Osteocyte (in vitro differentiated cells): ENCODE measurements around the gene MYLK3. TPM values are rescaled to one million over a fixed set of nuclear protein-coding genes. Genes with fewer than 3 reads are reported as not detected.

Experiments used
- DNase-seq: peaks from one replicate; pipeline ENCODE4 v3.0.0; 2021; ENCODE audit warnings: mixed read lengths; ENCODE audit not compliant: unreplicated experiment; ENCODE audit errors: extremely low spot score
- H3K27ac Mint-ChIP-seq: one replicate; pipeline ENCODE4 v1.8.0; 2021; ENCODE audit warnings: mild to moderate bottlenecking, mixed read lengths; ENCODE audit not compliant: unreplicated experiment
- H3K27me3 Mint-ChIP-seq: one replicate; pipeline ENCODE4 v1.8.0; 2021; ENCODE audit warnings: mixed read lengths; ENCODE audit not compliant: unreplicated experiment
- H3K36me3 Mint-ChIP-seq: one replicate; pipeline ENCODE4 v1.8.0; 2021; ENCODE audit warnings: mixed read lengths; ENCODE audit not compliant: unreplicated experiment
- H3K4me1 Mint-ChIP-seq: one replicate; pipeline ENCODE4 v1.8.0; 2021; ENCODE audit warnings: mixed read lengths; ENCODE audit not compliant: unreplicated experiment
- H3K4me3 Mint-ChIP-seq: one replicate; pipeline ENCODE4 v1.8.0; 2021; ENCODE audit warnings: mild to moderate bottlenecking, moderate library complexity, mixed read lengths; ENCODE audit not compliant: unreplicated experiment
- H3K9me3 Mint-ChIP-seq: one replicate; pipeline ENCODE4 v1.8.0; 2021; ENCODE audit warnings: mixed read lengths; ENCODE audit not compliant: unreplicated experiment
- total RNA-seq: library from RNA; stranded (reverse); gene quantifications from 2 replicates; pipeline ENCODE4 v1.2.1, GENCODE V29; 2021
- TF ChIP-seq, protein P1 (sequence below): fragments of 200-600 bp; sonication (generic); IDR thresholded peaks from 2 replicates; pipeline ENCODE4 v1.5.0; 2021; ENCODE audit warnings: antibody characterized with exemption, mild to moderate bottlenecking, moderate library complexity

Gene MYLK3
- total RNA-seq, 1 donor from 2014 or later, result 0.24 TPM

DNA sequence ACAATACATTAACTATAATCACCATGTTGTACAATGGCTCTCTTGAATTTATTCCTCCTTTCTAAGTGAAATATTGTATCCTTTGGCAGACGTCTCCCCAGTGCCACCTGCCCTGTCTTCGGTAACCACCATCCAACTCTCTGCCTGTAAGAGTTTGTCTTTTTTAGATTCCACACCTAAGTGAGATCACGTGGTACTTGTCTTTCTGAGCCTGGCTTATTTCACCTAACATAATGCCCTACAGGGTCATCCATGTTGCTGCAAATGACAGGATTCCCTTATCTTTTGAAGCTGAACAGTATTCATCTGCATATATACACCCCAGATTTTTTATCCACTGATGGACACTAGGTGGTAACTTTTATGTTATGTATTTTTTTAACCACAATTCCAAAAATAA is 34.5 kb downstream of the MYLK3 start:
- H3K27me3 Mint-ChIP-seq, result no peaks in the 10 kb centered on the region
- H3K9me3 Mint-ChIP-seq, result no peaks in the 10 kb centered on the region
- no peak for DNase-seq
- no peak overlapping the region for H3K27ac Mint-ChIP-seq
- H3K4me1 Mint-ChIP-seq, result no peaks in the 10 kb centered on the region
- no peaks in the 10 kb centered on the region for H3K36me3 Mint-ChIP-seq
- H3K4me3 Mint-ChIP-seq, result no peak overlapping the region
- TF ChIP-seq, protein P1, sequence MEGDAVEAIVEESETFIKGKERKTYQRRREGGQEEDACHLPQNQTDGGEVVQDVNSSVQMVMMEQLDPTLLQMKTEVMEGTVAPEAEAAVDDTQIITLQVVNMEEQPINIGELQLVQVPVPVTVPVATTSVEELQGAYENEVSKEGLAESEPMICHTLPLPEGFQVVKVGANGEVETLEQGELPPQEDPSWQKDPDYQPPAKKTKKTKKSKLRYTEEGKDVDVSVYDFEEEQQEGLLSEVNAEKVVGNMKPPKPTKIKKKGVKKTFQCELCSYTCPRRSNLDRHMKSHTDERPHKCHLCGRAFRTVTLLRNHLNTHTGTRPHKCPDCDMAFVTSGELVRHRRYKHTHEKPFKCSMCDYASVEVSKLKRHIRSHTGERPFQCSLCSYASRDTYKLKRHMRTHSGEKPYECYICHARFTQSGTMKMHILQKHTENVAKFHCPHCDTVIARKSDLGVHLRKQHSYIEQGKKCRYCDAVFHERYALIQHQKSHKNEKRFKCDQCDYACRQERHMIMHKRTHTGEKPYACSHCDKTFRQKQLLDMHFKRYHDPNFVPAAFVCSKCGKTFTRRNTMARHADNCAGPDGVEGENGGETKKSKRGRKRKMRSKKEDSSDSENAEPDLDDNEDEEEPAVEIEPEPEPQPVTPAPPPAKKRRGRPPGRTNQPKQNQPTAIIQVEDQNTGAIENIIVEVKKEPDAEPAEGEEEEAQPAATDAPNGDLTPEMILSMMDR, result no peak

DNA sequence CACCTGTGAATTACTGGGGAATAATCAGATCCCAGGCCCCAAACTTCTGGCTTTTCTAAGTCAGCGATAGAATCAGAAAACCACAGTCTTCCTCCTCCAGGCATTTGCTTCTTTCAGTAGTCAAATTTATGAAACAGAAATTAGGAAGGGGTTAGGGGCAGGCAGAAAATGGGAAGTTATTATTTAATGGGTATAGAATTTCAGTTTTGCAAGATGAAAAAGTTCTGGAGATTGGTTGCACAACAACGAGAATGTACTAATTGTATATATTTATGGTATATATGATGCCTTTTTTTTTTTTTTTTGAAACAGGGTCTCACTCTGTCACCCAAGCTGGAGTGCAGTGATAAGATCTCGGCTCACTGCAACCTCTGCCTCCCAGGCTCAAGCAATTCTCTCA is 35.2 kb downstream of the MYLK3 start:
- DNase-seq, result no peak
- TF ChIP-seq, protein P1, result no peak
- Mint-ChIP-seq H3K27ac (no peak overlapping the region), H3K9me3 (no peaks in the 10 kb centered on the region), H3K4me3 (no peak overlapping the region), H3K4me1 (no peaks in the 10 kb centered on the region), H3K36me3 (no peaks in the 10 kb centered on the region), H3K27me3 (no peaks in the 10 kb centered on the region)

DNA sequence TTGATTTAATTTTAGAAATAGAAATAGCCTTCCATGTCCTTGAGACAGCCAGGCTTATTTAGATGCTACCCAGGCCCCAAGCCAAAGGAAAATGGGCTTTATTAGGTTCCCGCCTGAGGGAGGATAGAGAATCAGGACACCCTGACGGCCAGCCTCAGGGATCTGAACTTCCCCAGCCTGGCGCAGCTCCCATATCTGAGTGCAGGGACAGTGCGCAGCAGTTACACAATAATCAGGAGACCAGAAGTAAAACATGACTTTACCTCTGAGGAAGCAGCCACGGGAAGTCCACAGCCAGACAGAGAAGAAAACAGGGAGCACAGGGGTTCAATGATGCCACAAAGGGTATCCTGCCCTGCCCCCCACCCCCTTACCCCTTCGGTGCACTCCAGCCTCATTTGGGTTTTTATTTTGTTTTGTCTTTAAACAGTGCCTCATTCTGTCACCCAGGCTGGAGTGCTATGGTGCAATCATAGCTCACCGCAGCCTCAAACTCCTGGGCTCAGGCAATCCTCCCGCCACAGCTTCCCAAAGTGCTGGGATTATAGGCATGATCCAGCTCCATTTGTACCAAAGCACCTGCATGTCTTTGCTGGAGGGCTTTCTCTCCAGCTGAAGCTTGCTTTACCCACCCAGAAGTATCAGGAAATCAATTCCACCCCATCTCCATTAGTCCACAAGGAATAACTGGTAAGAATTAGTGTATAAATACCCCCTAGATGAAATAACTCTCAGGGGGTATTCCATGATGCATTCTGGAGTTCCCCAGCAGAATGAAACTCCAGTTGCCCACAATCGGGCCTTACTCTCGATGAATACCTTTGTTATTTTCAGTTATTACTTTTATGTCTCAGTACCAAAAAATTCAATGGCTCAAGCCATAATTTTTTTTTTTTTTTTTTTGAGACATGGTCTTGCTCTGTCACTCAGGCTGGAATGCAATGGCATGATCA is 36.8 kb downstream of the MYLK3 start:
- TF ChIP-seq, protein P1, result no peak

DNA sequence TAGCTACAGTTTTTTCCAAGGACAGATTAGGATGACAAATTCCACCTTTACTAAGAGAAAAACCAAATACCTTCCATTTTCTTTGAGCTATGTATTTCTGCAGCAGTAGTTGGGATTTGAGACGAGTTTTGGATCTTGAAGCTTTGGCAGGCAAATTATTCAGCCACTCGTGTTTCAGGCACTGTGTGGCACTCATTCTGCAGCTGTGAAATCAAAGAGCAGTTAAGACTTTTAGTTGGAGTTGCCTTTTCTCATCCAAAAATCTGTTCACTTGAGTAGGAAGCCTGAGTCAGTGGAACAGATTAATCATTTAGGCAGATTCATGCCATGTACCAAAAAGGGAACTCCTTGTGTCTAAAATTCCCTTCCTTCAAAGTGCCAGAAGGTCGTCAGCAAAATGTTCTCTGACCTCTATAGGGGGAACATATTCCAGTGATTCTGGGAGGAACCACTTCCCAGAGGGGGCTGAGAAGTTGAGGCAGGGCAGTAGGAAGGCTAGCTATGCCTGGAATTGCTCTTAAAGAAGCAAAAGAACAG is 38.6 kb downstream of the MYLK3 start:
- Mint-ChIP-seq H3K4me3 (no peak overlapping the region), H3K27ac (no peak overlapping the region), H3K36me3 (no peaks in the 10 kb centered on the region), H3K27me3 (no peaks in the 10 kb centered on the region), H3K4me1 (no peaks in the 10 kb centered on the region), H3K9me3 (no peaks in the 10 kb centered on the region)
- TF ChIP-seq, protein P1, result no peak
- no peak for DNase-seq

More for the DNA sequence above, 36.8 kb downstream of the MYLK3 start:
- DNase-seq, result no peak
- no peaks in the 10 kb centered on the region for H3K9me3 Mint-ChIP-seq
- no peaks in the 10 kb centered on the region for H3K27me3 Mint-ChIP-seq
- no peaks in the 10 kb centered on the region for H3K36me3 Mint-ChIP-seq
- H3K4me1 Mint-ChIP-seq, result no peaks in the 10 kb centered on the region
- no peak overlapping the region for H3K4me3 Mint-ChIP-seq
- no peak overlapping the region for H3K27ac Mint-ChIP-seq

DNA sequence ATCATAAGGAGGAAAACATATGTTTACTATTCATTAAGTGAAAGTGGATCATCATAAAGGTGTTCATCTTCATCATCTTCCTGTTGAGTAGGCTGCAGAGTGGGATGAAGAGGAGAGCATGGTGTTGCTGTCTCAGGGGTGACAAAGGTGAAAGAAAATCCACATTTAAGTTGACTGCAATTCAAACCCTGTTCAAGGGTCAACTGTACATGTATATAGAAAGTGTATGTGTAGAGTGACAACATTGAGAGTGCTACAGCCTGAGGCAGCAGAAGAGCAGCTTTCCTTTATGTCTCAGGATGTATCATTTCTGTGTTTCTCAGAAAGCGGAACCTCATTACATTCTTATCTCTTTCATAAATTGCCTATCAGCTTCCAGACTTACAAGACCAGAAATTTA is 41.5 kb downstream of the MYLK3 start:
- Mint-ChIP-seq H3K4me3 (no peak overlapping the region), H3K4me1 (no peaks in the 10 kb centered on the region), H3K9me3 (no peaks in the 10 kb centered on the region), H3K27ac (no peak overlapping the region), H3K27me3 (no peaks in the 10 kb centered on the region), H3K36me3 (no peaks in the 10 kb centered on the region)
- no peak for DNase-seq
- TF ChIP-seq, protein P1, result no peak
